ENCODE results near the gene ZNF691. TPM values are rescaled to one million over a fixed set of nuclear protein-coding genes. Genes with fewer than 3 reads are reported as not detected.
"Not testable (repeated sequence)": the region's sequence is repeated elsewhere in the genome, so short reads cannot be mapped to it uniquely, and the experiment has no call there.

Gene ZNF691
- total and polyA plus RNA-seq, 2 donors from 2014 or later = 11.7 to 17.3 TPM

- H3K27me3 ChIP-seq (ENCODE audit: control insufficient read depth, insufficient read depth, low read length) = no peaks in the 10 kb centered on the region
- intact Hi-C loops (cut with DNase I) = no loop called here
- H3K36me3 ChIP-seq (ENCODE audit: control insufficient read depth in 2 of 3, insufficient read depth in 3 of 3, low read length in 3 of 3) = no peaks in the 10 kb centered on the region
- H3K27ac ChIP-seq (ENCODE audit: low read depth in 2 of 2, low read length in 2 of 2) = no peak overlapping the region
- no peaks in the 10 kb centered on the region for H3K4me1 ChIP-seq (ENCODE audit: control insufficient read depth in 2 of 3, insufficient read depth in 2 of 3, low read depth in 1 of 3, low read length in 3 of 3)
- FAIRE-seq (no peak), DNase-seq (no peak)
- TF ChIP-seq, protein P1, sequence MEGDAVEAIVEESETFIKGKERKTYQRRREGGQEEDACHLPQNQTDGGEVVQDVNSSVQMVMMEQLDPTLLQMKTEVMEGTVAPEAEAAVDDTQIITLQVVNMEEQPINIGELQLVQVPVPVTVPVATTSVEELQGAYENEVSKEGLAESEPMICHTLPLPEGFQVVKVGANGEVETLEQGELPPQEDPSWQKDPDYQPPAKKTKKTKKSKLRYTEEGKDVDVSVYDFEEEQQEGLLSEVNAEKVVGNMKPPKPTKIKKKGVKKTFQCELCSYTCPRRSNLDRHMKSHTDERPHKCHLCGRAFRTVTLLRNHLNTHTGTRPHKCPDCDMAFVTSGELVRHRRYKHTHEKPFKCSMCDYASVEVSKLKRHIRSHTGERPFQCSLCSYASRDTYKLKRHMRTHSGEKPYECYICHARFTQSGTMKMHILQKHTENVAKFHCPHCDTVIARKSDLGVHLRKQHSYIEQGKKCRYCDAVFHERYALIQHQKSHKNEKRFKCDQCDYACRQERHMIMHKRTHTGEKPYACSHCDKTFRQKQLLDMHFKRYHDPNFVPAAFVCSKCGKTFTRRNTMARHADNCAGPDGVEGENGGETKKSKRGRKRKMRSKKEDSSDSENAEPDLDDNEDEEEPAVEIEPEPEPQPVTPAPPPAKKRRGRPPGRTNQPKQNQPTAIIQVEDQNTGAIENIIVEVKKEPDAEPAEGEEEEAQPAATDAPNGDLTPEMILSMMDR (IDR thresholded peaks at IDR 0.05; ENCODE audit: borderline replicate concordance, extremely low read depth, insufficient read depth) = no peak
- no peak overlapping the region for H3K4me3 ChIP-seq (ENCODE audit: low read length in 3 of 3)
- H3K9ac ChIP-seq (ENCODE audit: low read length in 3 of 3) = no peak overlapping the region
- H3K9me3 ChIP-seq (ENCODE audit: control insufficient read depth in 2 of 3, insufficient read depth in 1 of 3, low read length in 3 of 3) = no peaks in the 10 kb centered on the region
These were observed 14.6 kb downstream of the ZNF691 start for GRCh38 chr1:42861014-42861399.

DNA sequence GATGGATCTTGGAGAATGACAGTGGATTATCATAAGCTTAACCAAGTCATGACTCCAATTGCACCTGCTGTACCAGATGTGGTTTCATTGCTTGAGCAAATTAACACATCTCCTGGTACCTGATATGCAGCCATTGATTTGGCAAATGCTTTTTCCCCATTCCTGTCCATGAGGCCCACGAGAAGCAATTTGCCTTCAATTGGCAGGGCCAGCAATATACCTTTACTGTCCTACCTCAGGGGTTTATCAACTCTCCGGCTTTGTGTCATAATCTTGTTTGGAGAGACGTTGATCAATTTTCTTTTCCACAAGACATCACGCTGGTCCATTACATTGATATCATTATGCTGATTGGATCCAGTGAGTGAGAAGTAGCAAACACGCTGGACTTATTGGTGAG, 20.1 kb downstream of the ZNF691 start:
- no peak overlapping the region for H3K9ac ChIP-seq (ENCODE audit: low read length in 3 of 3)
- TF ChIP-seq, protein P1 (IDR thresholded peaks at IDR 0.05; ENCODE audit: borderline replicate concordance, extremely low read depth, insufficient read depth) = no peak
- no peak overlapping the region for H3K4me3 ChIP-seq (ENCODE audit: low read length in 3 of 3)
- DNase-seq (no peak), FAIRE-seq (no peak)
- H3K36me3 ChIP-seq (ENCODE audit: control insufficient read depth in 2 of 3, insufficient read depth in 3 of 3, low read length in 3 of 3) = no peaks in the 10 kb centered on the region
- intact Hi-C loops (cut with DNase I) = no loop called here
- no peaks in the 10 kb centered on the region for H3K4me1 ChIP-seq (ENCODE audit: control insufficient read depth in 2 of 3, insufficient read depth in 2 of 3, low read depth in 1 of 3, low read length in 3 of 3)
- no peak overlapping the region for H3K27ac ChIP-seq (ENCODE audit: low read depth in 2 of 2, low read length in 2 of 2)
- no peaks in the 10 kb centered on the region for H3K9me3 ChIP-seq (ENCODE audit: control insufficient read depth in 2 of 3, insufficient read depth in 1 of 3, low read length in 3 of 3)
- H3K27me3 ChIP-seq (ENCODE audit: control insufficient read depth, insufficient read depth, low read length) = no peaks in the 10 kb centered on the region

DNA sequence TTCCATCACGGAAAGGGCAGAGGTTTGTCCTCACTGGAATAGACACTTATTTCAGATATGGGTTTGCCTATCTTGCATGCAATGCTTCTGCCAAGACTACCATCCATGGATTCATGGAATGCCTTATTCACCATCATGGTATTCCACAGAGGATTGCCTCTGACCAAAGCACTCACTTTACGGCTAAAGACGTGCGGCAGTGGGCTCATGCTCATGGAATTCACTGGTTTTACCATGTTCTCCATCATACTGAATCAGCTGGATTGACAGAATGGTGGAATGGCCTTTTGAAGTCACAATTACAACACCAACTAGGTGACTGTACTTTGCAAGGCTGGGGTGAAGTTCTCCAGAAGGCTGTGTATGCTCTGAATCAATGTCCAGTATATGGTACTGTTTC, 22.1 kb downstream of the ZNF691 start:
- H3K4me3 ChIP-seq (ENCODE audit: low read length in 3 of 3); H3K36me3 ChIP-seq (ENCODE audit: control insufficient read depth in 2 of 3, insufficient read depth in 3 of 3, low read length in 3 of 3); FAIRE-seq; H3K9me3 ChIP-seq (ENCODE audit: control insufficient read depth in 2 of 3, insufficient read depth in 1 of 3, low read length in 3 of 3); H3K4me1 ChIP-seq (ENCODE audit: control insufficient read depth in 2 of 3, insufficient read depth in 2 of 3, low read depth in 1 of 3, low read length in 3 of 3); H3K27ac ChIP-seq (ENCODE audit: low read depth in 2 of 2, low read length in 2 of 2); H3K27me3 ChIP-seq (ENCODE audit: control insufficient read depth, insufficient read depth, low read length); H3K9ac ChIP-seq (ENCODE audit: low read length in 3 of 3); intact Hi-C loops (cut with DNase I); DNase-seq: not testable (repeated sequence)

GRCh38 chr1:42869254-42869653, 22.8 kb downstream of the ZNF691 start:
- H3K4me3 ChIP-seq (ENCODE audit: low read length in 3 of 3); H3K9ac ChIP-seq (ENCODE audit: low read length in 3 of 3); intact Hi-C loops (cut with DNase I); H3K27ac ChIP-seq (ENCODE audit: low read depth in 2 of 2, low read length in 2 of 2); H3K36me3 ChIP-seq (ENCODE audit: control insufficient read depth in 2 of 3, insufficient read depth in 3 of 3, low read length in 3 of 3); H3K4me1 ChIP-seq (ENCODE audit: control insufficient read depth in 2 of 3, insufficient read depth in 2 of 3, low read depth in 1 of 3, low read length in 3 of 3); FAIRE-seq; H3K27me3 ChIP-seq (ENCODE audit: control insufficient read depth, insufficient read depth, low read length); DNase-seq; H3K9me3 ChIP-seq (ENCODE audit: control insufficient read depth in 2 of 3, insufficient read depth in 1 of 3, low read length in 3 of 3): not testable (repeated sequence)

- H3K9me3 ChIP-seq (ENCODE audit: control insufficient read depth in 2 of 3, insufficient read depth in 1 of 3, low read length in 3 of 3); H3K36me3 ChIP-seq (ENCODE audit: control insufficient read depth in 2 of 3, insufficient read depth in 3 of 3, low read length in 3 of 3); H3K4me3 ChIP-seq (ENCODE audit: low read length in 3 of 3); H3K4me1 ChIP-seq (ENCODE audit: control insufficient read depth in 2 of 3, insufficient read depth in 2 of 3, low read depth in 1 of 3, low read length in 3 of 3); H3K27me3 ChIP-seq (ENCODE audit: control insufficient read depth, insufficient read depth, low read length); intact Hi-C loops (cut with DNase I); H3K27ac ChIP-seq (ENCODE audit: low read depth in 2 of 2, low read length in 2 of 2); H3K9ac ChIP-seq (ENCODE audit: low read length in 3 of 3); FAIRE-seq; DNase-seq: not testable (repeated sequence)
These were observed 23.3 kb downstream of the ZNF691 start for GRCh38 chr1:42869751-42870150.

DNA sequence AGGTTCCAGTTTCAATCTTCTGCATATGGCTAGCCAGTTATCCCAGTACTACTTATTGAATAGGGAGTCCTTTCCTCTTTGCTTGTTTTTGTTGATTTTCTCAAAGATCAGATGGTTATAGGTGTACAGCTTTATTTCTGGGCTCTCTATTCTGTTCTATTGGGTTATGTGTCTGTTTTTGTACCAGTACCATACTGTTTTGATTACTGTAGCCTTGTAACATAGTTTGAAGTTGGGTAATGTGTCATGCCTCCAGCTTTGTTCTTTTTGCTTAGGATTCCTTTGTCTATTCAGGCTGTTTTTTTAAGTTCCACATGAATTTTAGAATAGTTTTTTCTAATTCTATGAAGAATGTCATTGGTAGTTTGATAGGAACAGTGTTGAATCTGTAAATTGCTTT, 26.7 kb downstream of the ZNF691 start:
- DNase-seq; FAIRE-seq; H3K9ac ChIP-seq (ENCODE audit: low read length in 3 of 3); H3K4me3 ChIP-seq (ENCODE audit: low read length in 3 of 3); H3K36me3 ChIP-seq (ENCODE audit: control insufficient read depth in 2 of 3, insufficient read depth in 3 of 3, low read length in 3 of 3); H3K9me3 ChIP-seq (ENCODE audit: control insufficient read depth in 2 of 3, insufficient read depth in 1 of 3, low read length in 3 of 3); H3K4me1 ChIP-seq (ENCODE audit: control insufficient read depth in 2 of 3, insufficient read depth in 2 of 3, low read depth in 1 of 3, low read length in 3 of 3); H3K27ac ChIP-seq (ENCODE audit: low read depth in 2 of 2, low read length in 2 of 2); intact Hi-C loops (cut with DNase I); H3K27me3 ChIP-seq (ENCODE audit: control insufficient read depth, insufficient read depth, low read length): not testable (repeated sequence)

Measured in kidney (tissue), 14 donors.